Measurements from ENCODE around the gene PRKN. TPM values are rescaled to one million over a fixed set of nuclear protein-coding genes. Genes with fewer than 3 reads are reported as not detected.
A peak's percentile ranks its signal among the peaks of the same experiment; 100 is the strongest.

PRKN gene
- total and polyA plus RNA-seq, 4 experiments from 2014 or later, result 0.50 to 5.3 (median 2.9) TPM

DNA sequence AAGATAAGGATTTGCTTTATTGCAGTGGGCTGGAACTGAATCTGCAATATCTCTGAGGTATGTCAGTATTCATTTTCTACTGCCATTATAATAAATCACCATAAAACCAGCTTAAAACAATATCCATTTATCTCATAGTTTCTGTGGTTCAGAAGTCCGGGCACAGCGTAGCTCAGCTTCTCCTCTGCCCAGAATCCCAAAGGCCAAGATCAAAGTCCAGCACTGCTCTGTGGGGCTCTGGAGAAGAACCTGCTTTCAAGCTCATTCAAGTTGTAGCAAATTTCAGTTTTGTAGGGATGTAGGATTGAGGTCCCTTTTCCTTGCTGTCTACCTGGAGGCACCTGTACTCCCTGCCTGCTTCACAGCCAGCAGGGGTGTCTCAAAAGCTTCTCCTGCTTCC, 1113.9 kb downstream of the PRKN start:
- intact Hi-C loops (cut with micrococcal nuclease), result no loop called here
- no peaks in the 10 kb centered on the region for H3K36me3 ChIP-seq (ENCODE audit: insufficient read depth, low read length)
- DNase-seq, result no peak
- peaks cover 0 to 8% (median 2%) of the 10 kb centered on the region in 8 donors for H3K9me3 Mint-ChIP-seq
- no peaks in the 10 kb centered on the region for H3K36me3 Mint-ChIP-seq
- ChIA-PET CTCF (ENCODE audit: partially characterized antibody) (no interaction called here), POLR2A (ENCODE audit: partially characterized antibody) (no interaction called here)
- H3K27ac Mint-ChIP-seq, result no peak overlapping the region
- no peak overlapping the region for H3K4me3 ChIP-seq (ENCODE audit: low read length in 2 of 2)
- H3K4me3 Mint-ChIP-seq, result no peak overlapping the region
- no peaks in the 10 kb centered on the region for H3K27me3 Mint-ChIP-seq
- H3K4me1 ChIP-seq (ENCODE audit: insufficient read depth, low read length), result no peaks in the 10 kb centered on the region
- no peaks in the 10 kb centered on the region for H3K27me3 ChIP-seq (ENCODE audit: insufficient read depth, low read length)
- H3K9me3 ChIP-seq (ENCODE audit: control insufficient read depth in 1 of 2, low read length in 2 of 2), result no peaks in the 10 kb centered on the region
- no peak overlapping the region for H3K27ac ChIP-seq (ENCODE audit: low read depth, low read length)
- no peaks in the 10 kb centered on the region for H3K4me1 Mint-ChIP-seq

DNA sequence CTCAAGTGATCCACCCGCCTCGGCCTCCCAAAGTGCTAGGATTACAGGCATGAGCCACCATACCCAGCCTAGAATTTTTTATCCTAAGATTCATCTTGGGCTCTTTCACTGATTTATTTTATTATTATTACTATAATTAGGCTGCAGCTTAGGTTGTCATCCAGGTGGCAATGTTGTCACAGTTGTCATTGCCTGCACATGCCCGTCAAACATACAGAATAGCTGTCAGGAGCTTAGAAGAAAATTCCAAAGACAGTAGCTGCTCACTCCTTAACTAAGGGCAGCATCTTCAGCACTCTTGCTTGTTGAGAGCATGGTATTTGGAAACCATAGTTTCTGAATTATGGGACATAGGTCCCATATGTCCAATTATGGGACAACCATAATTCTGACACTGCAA, 1118.8 kb downstream of the PRKN start:
- intact Hi-C loops (cut with micrococcal nuclease), result no loop called here
- Histone ChIP-seq H3K36me3 (ENCODE audit: insufficient read depth, low read length) (no peaks in the 10 kb centered on the region), H3K9me3 (ENCODE audit: control insufficient read depth in 1 of 2, low read length in 2 of 2) (no peaks in the 10 kb centered on the region), H3K4me3 (ENCODE audit: low read length in 2 of 2) (no peak overlapping the region), H3K4me1 (ENCODE audit: insufficient read depth, low read length) (no peaks in the 10 kb centered on the region), H3K27ac (ENCODE audit: low read depth, low read length) (no peak overlapping the region), H3K27me3 (ENCODE audit: insufficient read depth, low read length) (no peaks in the 10 kb centered on the region)
- CTCF ChIA-PET (ENCODE audit: partially characterized antibody), result no interaction called here
- Mint-ChIP-seq H3K4me3 (no peak overlapping the region), H3K27ac (no peak overlapping the region), H3K36me3 (no peaks in the 10 kb centered on the region), H3K27me3 (peaks cover 0 to 2% of the 10 kb centered on the region in 2 donors), H3K4me1 (no peaks in the 10 kb centered on the region), H3K9me3 (peaks cover 0 to 8% (median 2%) of the 10 kb centered on the region in 8 donors)
- POLR2A ChIA-PET (ENCODE audit: partially characterized antibody), result no interaction called here
- DNase-seq, result no peak

DNA sequence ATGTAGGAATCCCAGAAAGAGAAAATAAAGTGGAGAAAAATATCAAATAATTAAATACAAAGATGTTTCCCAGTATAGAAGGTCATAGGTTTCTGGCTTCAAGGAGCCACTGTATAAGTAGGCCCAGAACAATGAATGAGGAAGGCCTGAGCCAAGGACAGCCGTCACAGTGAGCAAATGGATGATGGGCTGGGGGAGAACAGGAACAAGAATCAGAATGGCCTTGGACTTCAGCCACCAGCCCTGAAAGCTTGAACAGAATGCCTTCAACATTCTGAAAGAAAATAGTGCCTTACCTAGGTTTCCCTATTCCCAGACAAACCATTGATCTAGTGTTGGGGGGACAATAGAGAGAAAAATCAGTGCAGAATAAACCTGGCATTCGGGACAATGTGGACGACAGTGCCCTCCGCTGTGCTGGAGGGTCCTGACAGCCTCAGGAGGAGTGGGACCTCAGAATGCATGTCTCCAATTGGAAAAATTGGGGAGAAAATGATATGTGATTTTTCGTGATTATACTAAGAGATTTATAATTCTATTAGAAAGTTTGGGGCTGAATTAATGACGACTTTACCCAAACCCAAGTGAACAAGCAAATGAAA, 1119.8 kb downstream of the PRKN start:
- Mint-ChIP-seq H3K27ac (no peak overlapping the region), H3K36me3 (no peaks in the 10 kb centered on the region), H3K9me3 (peaks cover 0 to 6% (median 1%) of the 10 kb centered on the region in 8 donors), H3K4me1 (no peaks in the 10 kb centered on the region), H3K27me3 (peaks cover 0 to 2% of the 10 kb centered on the region in 2 donors), H3K4me3 (no peak overlapping the region)
- intact Hi-C loops (cut with micrococcal nuclease), result no loop called here
- ChIA-PET POLR2A (ENCODE audit: partially characterized antibody) (no interaction called here), CTCF (ENCODE audit: partially characterized antibody) (no interaction called here)
- H3K9me3 ChIP-seq (ENCODE audit: control insufficient read depth in 1 of 2, low read length in 2 of 2), result no peaks in the 10 kb centered on the region
- no peaks in the 10 kb centered on the region for H3K27me3 ChIP-seq (ENCODE audit: insufficient read depth, low read length)
- no peak for DNase-seq
- no peaks in the 10 kb centered on the region for H3K4me1 ChIP-seq (ENCODE audit: insufficient read depth, low read length)
- no peak overlapping the region for H3K4me3 ChIP-seq (ENCODE audit: low read length in 2 of 2)
- no peak overlapping the region for H3K27ac ChIP-seq (ENCODE audit: low read depth, low read length)
- H3K36me3 ChIP-seq (ENCODE audit: insufficient read depth, low read length), result no peaks in the 10 kb centered on the region

DNA sequence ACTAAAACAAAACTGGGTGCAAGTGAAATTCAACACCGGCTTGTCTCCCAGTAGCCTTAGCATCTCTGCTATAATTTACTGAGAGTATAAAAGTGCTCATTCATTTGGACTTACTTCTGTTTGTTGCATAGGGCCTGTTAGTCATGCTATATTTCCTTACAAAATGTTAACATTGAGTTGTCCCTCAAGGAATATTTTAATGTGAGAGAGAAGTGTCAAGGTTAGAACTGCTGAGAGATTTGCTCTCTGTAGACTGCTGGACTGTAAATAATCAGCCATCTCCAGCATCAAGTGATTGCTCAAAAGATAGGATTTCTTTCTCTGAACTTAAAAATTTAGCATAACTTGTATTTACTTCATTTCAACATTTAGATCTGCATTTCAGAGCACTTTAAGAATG, 1125.2 kb downstream of the PRKN start:
- intact Hi-C loops (cut with micrococcal nuclease), result no loop called here
- CTCF ChIA-PET (ENCODE audit: partially characterized antibody), result no interaction called here
- no peak overlapping the region for H3K4me3 Mint-ChIP-seq

DNA sequence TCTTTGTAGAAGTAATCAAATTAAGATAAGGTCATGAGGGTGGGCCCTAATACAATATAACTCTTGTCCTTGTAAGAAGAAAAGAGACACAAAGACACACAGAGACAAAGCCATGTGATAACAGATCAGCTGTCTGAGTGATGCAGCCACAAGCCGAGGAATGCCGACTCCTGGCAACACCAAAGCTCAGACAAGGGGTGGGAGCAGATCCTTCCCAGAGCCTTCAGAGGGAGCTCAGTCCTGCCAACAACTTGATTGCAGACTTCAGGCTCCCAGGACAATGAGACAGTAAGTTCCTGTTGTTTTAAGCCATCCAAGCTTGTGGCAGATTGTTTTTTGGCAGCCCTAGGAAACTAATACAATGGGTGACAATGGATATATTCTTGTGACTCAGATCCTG, 1128.7 kb downstream of the PRKN start:
- ChIA-PET CTCF (ENCODE audit: partially characterized antibody) (no interaction called here), POLR2A (ENCODE audit: partially characterized antibody) (no interaction called here)
- Mint-ChIP-seq H3K4me1 (no peaks in the 10 kb centered on the region), H3K36me3 (no peaks in the 10 kb centered on the region), H3K9me3 (peaks cover 0 to 9% (median 2%) of the 10 kb centered on the region in 8 donors), H3K27me3 (no peaks in the 10 kb centered on the region), H3K27ac (no peak overlapping the region), H3K4me3 (no peak overlapping the region)
- H3K36me3 ChIP-seq (ENCODE audit: insufficient read depth, low read length), result no peaks in the 10 kb centered on the region
- H3K9me3 ChIP-seq (ENCODE audit: control insufficient read depth in 1 of 2, low read length in 2 of 2), result no peaks in the 10 kb centered on the region
- no peak overlapping the region for H3K4me3 ChIP-seq (ENCODE audit: low read length in 2 of 2)
- intact Hi-C loops (cut with micrococcal nuclease), result no loop called here
- no peaks in the 10 kb centered on the region for H3K4me1 ChIP-seq (ENCODE audit: insufficient read depth, low read length)
- no peak for DNase-seq
- no peak overlapping the region for H3K27ac ChIP-seq (ENCODE audit: low read depth, low read length)
- no peaks in the 10 kb centered on the region for H3K27me3 ChIP-seq (ENCODE audit: insufficient read depth, low read length)

More for the DNA sequence above, 1125.2 kb downstream of the PRKN start:
- Histone ChIP-seq H3K9me3 (ENCODE audit: control insufficient read depth in 1 of 2, low read length in 2 of 2) (no peaks in the 10 kb centered on the region), H3K27me3 (ENCODE audit: insufficient read depth, low read length) (no peaks in the 10 kb centered on the region), H3K27ac (ENCODE audit: low read depth, low read length) (no peak overlapping the region), H3K4me3 (ENCODE audit: low read length in 2 of 2) (no peak overlapping the region), H3K36me3 (ENCODE audit: insufficient read depth, low read length) (no peaks in the 10 kb centered on the region), H3K4me1 (ENCODE audit: insufficient read depth, low read length) (no peaks in the 10 kb centered on the region)
- POLR2A ChIA-PET (ENCODE audit: partially characterized antibody), result no interaction called here
- no peaks in the 10 kb centered on the region for H3K4me1 Mint-ChIP-seq
- no peak overlapping the region for H3K27ac Mint-ChIP-seq
- H3K9me3 Mint-ChIP-seq, result peaks cover 0 to 7% (median under 1%) of the 10 kb centered on the region in 8 donors
- H3K27me3 Mint-ChIP-seq, result peaks cover 0 to 2% of the 10 kb centered on the region in 2 donors
- DNase-seq, result no peak
- no peaks in the 10 kb centered on the region for H3K36me3 Mint-ChIP-seq

DNA sequence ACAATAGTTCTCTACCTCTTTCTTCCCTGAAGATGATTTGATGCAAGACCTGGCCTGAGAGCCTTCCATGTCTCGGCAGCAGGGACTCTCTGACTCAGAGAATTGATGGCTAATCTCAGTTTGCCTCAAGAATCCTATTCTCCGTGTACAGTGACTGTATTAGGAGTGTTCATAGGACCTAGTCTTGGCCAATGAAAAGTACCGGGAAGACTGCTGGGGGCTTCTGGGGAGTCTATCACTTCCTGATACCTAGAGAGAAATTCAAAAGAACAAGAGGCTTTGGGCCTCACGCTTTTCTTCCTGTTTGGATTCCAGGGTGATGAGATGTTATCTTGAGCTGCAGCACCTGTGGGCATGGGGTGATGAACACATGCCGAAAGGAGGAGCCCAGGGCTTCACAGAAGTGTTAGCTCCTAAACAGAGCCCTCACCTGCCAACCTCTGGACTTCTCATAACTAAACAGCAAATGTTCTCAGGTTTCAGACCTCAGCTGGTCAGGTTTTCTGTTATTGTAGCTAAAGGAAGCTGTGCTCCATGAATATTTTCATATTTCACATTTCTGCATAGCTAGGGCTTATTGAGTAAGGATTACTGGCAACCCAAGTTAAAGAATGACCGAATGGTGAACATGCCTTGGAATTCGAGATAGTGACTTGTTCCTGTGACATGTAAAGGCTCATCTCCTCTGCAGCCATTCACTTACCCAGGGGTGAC, 1130.6 kb downstream of the PRKN start:
- H3K9me3 Mint-ChIP-seq, result peaks cover 0 to 13% (median under 1%) of the 10 kb centered on the region in 8 donors
- DNase-seq, result no peak
- Histone ChIP-seq H3K4me3 (ENCODE audit: low read length in 2 of 2) (no peak overlapping the region), H3K36me3 (ENCODE audit: insufficient read depth, low read length) (no peaks in the 10 kb centered on the region), H3K4me1 (ENCODE audit: insufficient read depth, low read length) (no peaks in the 10 kb centered on the region), H3K27ac (ENCODE audit: low read depth, low read length) (no peak overlapping the region), H3K9me3 (ENCODE audit: control insufficient read depth in 1 of 2, low read length in 2 of 2) (no peaks in the 10 kb centered on the region), H3K27me3 (ENCODE audit: insufficient read depth, low read length) (no peaks in the 10 kb centered on the region)
- ChIA-PET POLR2A (ENCODE audit: partially characterized antibody) (no interaction called here), CTCF (ENCODE audit: partially characterized antibody) (no interaction called here)
- peaks cover 2 to 3% of the 10 kb centered on the region in 2 donors for H3K27me3 Mint-ChIP-seq
- intact Hi-C loops (cut with micrococcal nuclease), result no loop called here
- no peak overlapping the region for H3K4me3 Mint-ChIP-seq
- no peaks in the 10 kb centered on the region for H3K4me1 Mint-ChIP-seq
- no peak overlapping the region for H3K27ac Mint-ChIP-seq
- no peaks in the 10 kb centered on the region for H3K36me3 Mint-ChIP-seq

DNA sequence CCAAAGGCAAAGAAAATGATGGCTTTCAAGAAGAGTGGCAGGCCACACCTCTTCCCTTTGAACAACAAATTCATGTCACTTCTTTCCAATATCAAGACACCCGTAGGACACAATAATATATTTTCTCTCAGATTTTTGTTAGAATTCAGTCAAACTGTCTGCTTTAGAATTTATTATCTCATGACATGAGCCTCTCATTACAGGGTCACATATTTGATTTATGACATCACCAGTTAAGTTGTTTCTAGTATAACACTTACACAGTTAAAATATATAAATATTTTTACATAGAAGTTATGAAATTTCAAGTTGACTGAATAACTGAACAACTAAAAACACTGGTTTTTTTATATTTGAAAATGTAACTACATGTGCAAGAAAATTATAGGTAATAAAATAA, 1133.2 kb downstream of the PRKN start:
- peaks cover 0 to 9% (median 0%) of the 10 kb centered on the region in 8 donors for H3K9me3 Mint-ChIP-seq
- intact Hi-C loops (cut with micrococcal nuclease), result no loop called here
- no peak overlapping the region for H3K27ac ChIP-seq (ENCODE audit: low read depth, low read length)
- CTCF ChIA-PET (ENCODE audit: partially characterized antibody), result no interaction called here
- H3K4me1 ChIP-seq (ENCODE audit: insufficient read depth, low read length), result no peaks in the 10 kb centered on the region
- no peak overlapping the region for H3K4me3 Mint-ChIP-seq
- H3K36me3 ChIP-seq (ENCODE audit: insufficient read depth, low read length), result no peaks in the 10 kb centered on the region
- H3K27ac Mint-ChIP-seq, result peak overlapping the region in 1 of 7 donors; percentile 49
- H3K4me3 ChIP-seq (ENCODE audit: low read length in 2 of 2), result no peak overlapping the region
- H3K27me3 ChIP-seq (ENCODE audit: insufficient read depth, low read length), result no peaks in the 10 kb centered on the region
- peaks cover 0 to 3% of the 10 kb centered on the region in 2 donors for H3K36me3 Mint-ChIP-seq
- no peaks in the 10 kb centered on the region for H3K9me3 ChIP-seq (ENCODE audit: control insufficient read depth in 1 of 2, low read length in 2 of 2)
- POLR2A ChIA-PET (ENCODE audit: partially characterized antibody), result no interaction called here
- H3K27me3 Mint-ChIP-seq, result peaks cover 2 to 3% of the 10 kb centered on the region in 2 donors
- no peak for DNase-seq
- no peaks in the 10 kb centered on the region for H3K4me1 Mint-ChIP-seq
